WTC11 (cell line): ENCODE data around the gene ATP4A.

Experiments
- ESRRA ChIP-seq: sonication (generic); formaldehyde crosslinking; IDR thresholded peaks from 2 replicates; pipeline ENCODE4 v1.8.1; 2022; ENCODE audit warnings: mild to moderate bottlenecking, missing genetic modification reagents, borderline replicate concordance
- FOXP4 ChIP-seq: sonication (generic); formaldehyde crosslinking; IDR thresholded peaks from 2 replicates; pipeline ENCODE4 v1.8.0; 2022; ENCODE audit warnings: mild to moderate bottlenecking, missing genetic modification reagents
- HMGXB4 ChIP-seq: sonication (generic); formaldehyde crosslinking; IDR thresholded peaks from 2 replicates; pipeline ENCODE4 v1.8.1; 2023; ENCODE audit warnings: mild to moderate bottlenecking, moderate library complexity, missing genetic modification reagents
- KAT7 ChIP-seq: sonication (generic); formaldehyde crosslinking; IDR thresholded peaks from 2 replicates; pipeline ENCODE4 v1.8.1; 2023; ENCODE audit warnings: missing genetic modification reagents, mild to moderate bottlenecking, borderline replicate concordance
- MAX ChIP-seq: sonication (generic); formaldehyde crosslinking; IDR thresholded peaks from 2 replicates; pipeline ENCODE4 v1.8.0; 2022; ENCODE audit warnings: mild to moderate bottlenecking, missing genetic modification reagents
- MXD4 ChIP-seq: fragments of 250-450 bp; sonication (Bioruptor Pico); IDR thresholded peaks from 2 replicates; pipeline ENCODE4 v1.8.0; 2021; ENCODE audit warnings: mild to moderate bottlenecking, moderate library complexity, borderline replicate concordance
- PREB ChIP-seq: sonication (generic); formaldehyde crosslinking; IDR thresholded peaks from 2 replicates; pipeline ENCODE4 v1.8.1; 2022; ENCODE audit warnings: mild to moderate bottlenecking, missing genetic modification reagents, moderate library complexity, borderline replicate concordance
- STAT6 ChIP-seq: sonication (generic); formaldehyde crosslinking; conservative IDR thresholded peaks from 2 replicates; pipeline ENCODE4 v1.8.1; 2023; ENCODE audit warnings: mild to moderate bottlenecking, low read depth, missing genetic modification reagents, moderate library complexity
- ZBTB43 ChIP-seq: sonication (generic); formaldehyde crosslinking; IDR thresholded peaks from 2 replicates; pipeline ENCODE4 v1.8.1; 2023; ENCODE audit warnings: mild to moderate bottlenecking, missing genetic modification reagents
- ZNF232 ChIP-seq: sonication (generic); formaldehyde crosslinking; IDR thresholded peaks from 2 replicates; pipeline ENCODE4 v1.8.0; 2022; ENCODE audit warnings: mild to moderate bottlenecking, missing genetic modification reagents
- ZNF263 ChIP-seq: sonication (generic); formaldehyde crosslinking; IDR thresholded peaks from 2 replicates; pipeline ENCODE4 v1.8.1; 2022; ENCODE audit warnings: low read depth, mild to moderate bottlenecking, moderate library complexity, missing genetic modification reagents
- ZNF671 ChIP-seq: fragments of 250-450 bp; sonication (Bioruptor Pico); IDR thresholded peaks from 2 replicates; pipeline ENCODE4 v1.8.0; 2021; ENCODE audit warnings: mild to moderate bottlenecking
- TF ChIP-seq, protein P1 (sequence below): fragments of 200-600 bp; IDR thresholded peaks from 2 replicates; pipeline ENCODE4 v1.8.0; 2022; ENCODE audit warnings: antibody characterized with exemption

DNA sequence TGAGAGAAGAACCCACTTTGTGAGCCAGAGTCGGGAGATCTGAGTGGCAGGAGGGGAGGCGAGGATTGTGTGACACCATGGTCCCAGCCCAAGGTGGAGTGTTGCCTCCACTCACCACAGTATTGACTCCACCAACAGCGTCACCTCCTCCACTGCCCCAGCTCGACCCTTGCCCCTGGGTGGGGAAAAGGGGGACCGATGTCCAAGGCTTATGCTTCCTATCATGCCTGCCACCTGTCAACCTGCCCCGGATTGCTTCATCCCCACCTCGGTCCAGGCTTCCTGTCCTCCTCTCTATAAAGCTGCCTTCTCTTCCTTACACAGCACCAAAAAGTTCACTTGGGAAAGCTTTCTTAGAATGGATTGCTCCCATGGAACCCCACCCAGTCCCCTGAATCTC, 57.4 kb downstream of the ATP4A start:
- TF ChIP-seq FOXP4 (CRISPR knock-in tag) (no peak), ZNF263 (no peak), MXD4 (CRISPR knock-in tag) (no peak), STAT6 (CRISPR knock-in tag) (no peak), ZBTB43 (CRISPR knock-in tag) (no peak), KAT7 (CRISPR knock-in tag) (no peak), ZNF671 (no peak), PREB (CRISPR knock-in tag) (no peak), MAX (no peak), ESRRA (CRISPR knock-in tag) (no peak), HMGXB4 (CRISPR knock-in tag) (no peak), ZNF232 (CRISPR knock-in tag) (no peak)
- TF ChIP-seq, protein P1, sequence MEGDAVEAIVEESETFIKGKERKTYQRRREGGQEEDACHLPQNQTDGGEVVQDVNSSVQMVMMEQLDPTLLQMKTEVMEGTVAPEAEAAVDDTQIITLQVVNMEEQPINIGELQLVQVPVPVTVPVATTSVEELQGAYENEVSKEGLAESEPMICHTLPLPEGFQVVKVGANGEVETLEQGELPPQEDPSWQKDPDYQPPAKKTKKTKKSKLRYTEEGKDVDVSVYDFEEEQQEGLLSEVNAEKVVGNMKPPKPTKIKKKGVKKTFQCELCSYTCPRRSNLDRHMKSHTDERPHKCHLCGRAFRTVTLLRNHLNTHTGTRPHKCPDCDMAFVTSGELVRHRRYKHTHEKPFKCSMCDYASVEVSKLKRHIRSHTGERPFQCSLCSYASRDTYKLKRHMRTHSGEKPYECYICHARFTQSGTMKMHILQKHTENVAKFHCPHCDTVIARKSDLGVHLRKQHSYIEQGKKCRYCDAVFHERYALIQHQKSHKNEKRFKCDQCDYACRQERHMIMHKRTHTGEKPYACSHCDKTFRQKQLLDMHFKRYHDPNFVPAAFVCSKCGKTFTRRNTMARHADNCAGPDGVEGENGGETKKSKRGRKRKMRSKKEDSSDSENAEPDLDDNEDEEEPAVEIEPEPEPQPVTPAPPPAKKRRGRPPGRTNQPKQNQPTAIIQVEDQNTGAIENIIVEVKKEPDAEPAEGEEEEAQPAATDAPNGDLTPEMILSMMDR, result no peak
